Osteoblast (primary cell): Measurements from ENCODE around the gene FBXO31. TPM values are rescaled to one million over a fixed set of nuclear protein-coding genes. Genes with fewer than 3 reads are reported as not detected.

Experiments
- DNase-seq: peaks from one replicate; pipeline ENCODE4 v3.0.0; 2011; ENCODE audit warnings: low spot score, mixed read lengths; ENCODE audit not compliant: insufficient read length; ENCODE audit errors: missing footprints
- H2AFZ ChIP-seq: 2 replicates; pipeline ENCODE4 v1.6.0; 2011; ENCODE audit warnings: mild to moderate bottlenecking, low read length
- H3K27ac ChIP-seq: 2 replicates; pipeline ENCODE4 v1.5.1; 2011; ENCODE audit warnings: mild to moderate bottlenecking, low read depth, low read length, moderate library complexity
- H3K27me3 ChIP-seq: 2 replicates; pipeline ENCODE4 v1.6.0; 2012; ENCODE audit warnings: mild to moderate bottlenecking, control low read depth, inconsistent platforms, low read length, moderate library complexity; ENCODE audit not compliant: insufficient read depth
- H3K36me3 ChIP-seq: 2 replicates; pipeline ENCODE4 v1.5.1; 2011; ENCODE audit warnings: mild to moderate bottlenecking, low read length, control low read depth, moderate library complexity; ENCODE audit not compliant: insufficient read depth
- H3K4me1 ChIP-seq: 2 replicates; pipeline ENCODE4 v1.5.1; 2011; ENCODE audit warnings: mild to moderate bottlenecking, low read length, control low read depth, moderate library complexity; ENCODE audit not compliant: insufficient read depth
- H3K4me2 ChIP-seq: 2 replicates; pipeline ENCODE4 v1.6.0; 2011; ENCODE audit warnings: mild to moderate bottlenecking, low read length; ENCODE audit not compliant: insufficient read depth
- H3K4me3 ChIP-seq: fragments of 200-600 bp; sonication (generic); 3 replicates; pipeline ENCODE4 v1.5.1; 2012; ENCODE audit warnings: mild to moderate bottlenecking, low read length, inconsistent platforms; ENCODE audit not compliant: insufficient read depth
- H3K79me2 ChIP-seq: 2 replicates; pipeline ENCODE4 v1.6.0; 2012; ENCODE audit warnings: mild to moderate bottlenecking, low read length, control low read depth, inconsistent platforms; ENCODE audit not compliant: insufficient read depth
- H3K9me3 ChIP-seq: 2 replicates; pipeline ENCODE4 v1.5.1; 2011; ENCODE audit warnings: low read depth, low read length, control low read depth
- H4K20me1 ChIP-seq: 2 replicates; pipeline ENCODE4 v1.6.0; 2012; ENCODE audit warnings: mild to moderate bottlenecking, low read length, control low read depth; ENCODE audit not compliant: insufficient read depth
- total RNA-seq: library from RNA; depleted of rRNA; stranded (reverse); fragments of >200 nt; gene quantifications from 2 replicates; pipeline ENCODE4 v1.2.3, GENCODE V29; 2012
- TF ChIP-seq, protein P1 (sequence below): IDR thresholded peaks from 2 replicates; pipeline ENCODE4 v1.5.1; 2011; ENCODE audit warnings: mild to moderate bottlenecking, low read depth, low read length, moderate library complexity; ENCODE audit errors: extremely low read depth

The FBXO31 gene
- total RNA-seq, 1 donor: 33.3 TPM

DNA sequence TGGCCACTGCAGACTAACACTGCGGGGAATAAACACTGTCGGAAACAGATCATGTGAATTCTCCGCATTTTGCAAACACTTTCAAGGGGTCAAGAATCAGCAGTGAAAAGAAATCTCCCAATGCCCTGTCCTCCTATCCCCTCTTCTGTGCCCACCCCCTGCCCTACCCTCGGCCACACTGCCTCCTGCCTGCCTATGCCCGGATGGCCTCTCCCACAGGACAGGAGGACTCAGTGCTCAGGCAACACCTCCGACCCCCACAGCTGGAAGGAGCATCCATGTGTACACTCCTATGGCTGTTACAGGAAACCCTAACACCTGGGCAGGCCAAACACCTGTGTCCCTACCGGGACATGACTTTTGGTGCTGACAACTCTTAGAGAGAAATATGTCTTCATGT is 24.5 kb downstream of the FBXO31 start:
- Histone ChIP-seq H2AFZ (no peak overlapping the region), H3K9me3 (no peaks in the 10 kb centered on the region), H3K36me3 (peaks cover 55% of the 10 kb centered on the region), H3K4me1 (no peaks in the 10 kb centered on the region), H4K20me1 (peaks cover 24% of the 10 kb centered on the region), H3K4me3 (no peak overlapping the region), H3K4me2 (no peak overlapping the region), H3K27ac (no peak overlapping the region), H3K79me2 (peaks cover 40% of the 10 kb centered on the region), H3K27me3 (no peaks in the 10 kb centered on the region)
- TF ChIP-seq, protein P1, sequence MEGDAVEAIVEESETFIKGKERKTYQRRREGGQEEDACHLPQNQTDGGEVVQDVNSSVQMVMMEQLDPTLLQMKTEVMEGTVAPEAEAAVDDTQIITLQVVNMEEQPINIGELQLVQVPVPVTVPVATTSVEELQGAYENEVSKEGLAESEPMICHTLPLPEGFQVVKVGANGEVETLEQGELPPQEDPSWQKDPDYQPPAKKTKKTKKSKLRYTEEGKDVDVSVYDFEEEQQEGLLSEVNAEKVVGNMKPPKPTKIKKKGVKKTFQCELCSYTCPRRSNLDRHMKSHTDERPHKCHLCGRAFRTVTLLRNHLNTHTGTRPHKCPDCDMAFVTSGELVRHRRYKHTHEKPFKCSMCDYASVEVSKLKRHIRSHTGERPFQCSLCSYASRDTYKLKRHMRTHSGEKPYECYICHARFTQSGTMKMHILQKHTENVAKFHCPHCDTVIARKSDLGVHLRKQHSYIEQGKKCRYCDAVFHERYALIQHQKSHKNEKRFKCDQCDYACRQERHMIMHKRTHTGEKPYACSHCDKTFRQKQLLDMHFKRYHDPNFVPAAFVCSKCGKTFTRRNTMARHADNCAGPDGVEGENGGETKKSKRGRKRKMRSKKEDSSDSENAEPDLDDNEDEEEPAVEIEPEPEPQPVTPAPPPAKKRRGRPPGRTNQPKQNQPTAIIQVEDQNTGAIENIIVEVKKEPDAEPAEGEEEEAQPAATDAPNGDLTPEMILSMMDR: no peak
- DNase-seq: no peak

DNA sequence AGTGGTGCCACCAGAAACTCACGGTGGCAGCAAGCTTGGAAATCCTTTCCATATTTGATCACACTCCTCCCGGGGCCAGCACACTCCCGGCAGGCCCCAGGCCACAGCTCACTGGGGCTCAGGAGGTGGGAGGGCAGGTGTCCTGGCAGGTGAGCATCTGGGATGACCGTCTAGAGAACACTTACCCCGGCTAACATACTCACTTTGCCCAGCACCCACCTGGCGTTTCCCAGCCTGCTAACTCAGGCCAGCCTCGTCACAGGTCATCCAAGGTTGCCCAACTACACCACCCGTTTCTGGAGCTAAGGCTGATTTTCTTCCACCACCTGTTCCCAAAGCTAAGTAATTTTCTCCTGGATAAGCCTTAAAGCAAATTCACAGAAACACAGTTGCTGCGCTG is 24.9 kb downstream of the FBXO31 start:
- Histone ChIP-seq H3K9me3 (no peaks in the 10 kb centered on the region), H3K4me3 (no peak overlapping the region), H3K27ac (no peak overlapping the region), H3K36me3 (peaks cover 55% of the 10 kb centered on the region), H4K20me1 (peaks cover 22% of the 10 kb centered on the region), H3K4me1 (no peaks in the 10 kb centered on the region), H3K4me2 (no peak overlapping the region), H2AFZ (no peak overlapping the region), H3K27me3 (no peaks in the 10 kb centered on the region), H3K79me2 (peaks cover 36% of the 10 kb centered on the region)
- TF ChIP-seq, protein P1: no peak
- peak; percentile 38 for DNase-seq

DNA sequence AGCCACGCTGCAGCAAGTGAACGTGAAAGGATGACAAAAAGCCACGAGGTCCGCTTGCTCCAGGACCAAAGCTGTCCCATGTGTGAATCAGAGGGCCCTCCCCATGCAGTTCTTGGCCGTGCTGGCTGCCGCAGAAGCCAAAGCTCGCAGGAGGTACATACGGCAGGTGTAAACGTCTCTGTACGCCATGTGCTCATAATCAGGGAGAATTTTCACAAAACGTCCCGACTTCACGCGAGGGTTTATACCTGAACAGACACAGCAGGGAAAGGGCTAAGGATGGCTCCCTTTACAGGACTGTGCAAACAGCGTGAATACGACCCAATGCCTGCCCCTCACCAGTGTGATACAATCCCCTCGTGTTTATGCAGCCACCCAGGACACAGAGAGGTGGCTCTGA is 25.3 kb downstream of the FBXO31 start:
- Histone ChIP-seq H3K4me3 (no peak overlapping the region), H2AFZ (no peak overlapping the region), H3K36me3 (peaks cover 55% of the 10 kb centered on the region), H4K20me1 (peaks cover 22% of the 10 kb centered on the region), H3K9me3 (no peaks in the 10 kb centered on the region), H3K4me1 (no peaks in the 10 kb centered on the region), H3K27ac (no peak overlapping the region), H3K79me2 (peaks cover 36% of the 10 kb centered on the region), H3K4me2 (no peak overlapping the region), H3K27me3 (no peaks in the 10 kb centered on the region)
- TF ChIP-seq, protein P1: no peak
- DNase-seq: peak; percentile 53

DNA sequence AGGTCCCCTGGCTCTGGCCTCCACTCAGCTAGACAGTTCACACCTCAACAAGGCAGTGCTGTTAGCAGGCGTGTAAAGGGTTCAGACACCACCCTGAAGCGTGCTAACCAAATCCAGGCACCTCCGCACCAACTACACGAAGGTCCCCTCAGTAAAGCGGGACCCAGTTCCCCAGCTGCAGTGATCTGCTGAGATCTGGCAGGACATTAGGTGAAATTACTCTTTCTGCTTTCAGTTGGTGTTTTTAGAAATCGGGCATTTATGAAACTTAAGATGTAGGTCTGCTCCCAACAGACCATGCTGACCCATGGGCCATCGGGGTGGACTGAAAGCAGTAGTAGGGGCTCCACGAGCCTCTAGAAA is 27.1 kb downstream of the FBXO31 start:
- no peak overlapping the region for H2AFZ ChIP-seq
- peaks cover 42% of the 10 kb centered on the region for H3K36me3 ChIP-seq
- H3K9me3 ChIP-seq: no peaks in the 10 kb centered on the region
- no peaks in the 10 kb centered on the region for H3K4me1 ChIP-seq
- no peak overlapping the region for H3K4me2 ChIP-seq
- peaks cover 29% of the 10 kb centered on the region for H3K79me2 ChIP-seq
- peak; percentile 26 for DNase-seq
- H3K27me3 ChIP-seq: no peaks in the 10 kb centered on the region
- peaks cover 18% of the 10 kb centered on the region for H4K20me1 ChIP-seq
- no peak overlapping the region for H3K27ac ChIP-seq
- no peak overlapping the region for H3K4me3 ChIP-seq
- TF ChIP-seq, protein P1: no peak
